ENCODE measurements around the gene MYMX.
A peak's percentile ranks its signal among the peaks of the same experiment; 100 is the strongest.
"Not testable (repeated sequence)": the region's sequence is repeated elsewhere in the genome, so short reads cannot be mapped to it uniquely, and the experiment has no call there.

MYMX gene

DNA sequence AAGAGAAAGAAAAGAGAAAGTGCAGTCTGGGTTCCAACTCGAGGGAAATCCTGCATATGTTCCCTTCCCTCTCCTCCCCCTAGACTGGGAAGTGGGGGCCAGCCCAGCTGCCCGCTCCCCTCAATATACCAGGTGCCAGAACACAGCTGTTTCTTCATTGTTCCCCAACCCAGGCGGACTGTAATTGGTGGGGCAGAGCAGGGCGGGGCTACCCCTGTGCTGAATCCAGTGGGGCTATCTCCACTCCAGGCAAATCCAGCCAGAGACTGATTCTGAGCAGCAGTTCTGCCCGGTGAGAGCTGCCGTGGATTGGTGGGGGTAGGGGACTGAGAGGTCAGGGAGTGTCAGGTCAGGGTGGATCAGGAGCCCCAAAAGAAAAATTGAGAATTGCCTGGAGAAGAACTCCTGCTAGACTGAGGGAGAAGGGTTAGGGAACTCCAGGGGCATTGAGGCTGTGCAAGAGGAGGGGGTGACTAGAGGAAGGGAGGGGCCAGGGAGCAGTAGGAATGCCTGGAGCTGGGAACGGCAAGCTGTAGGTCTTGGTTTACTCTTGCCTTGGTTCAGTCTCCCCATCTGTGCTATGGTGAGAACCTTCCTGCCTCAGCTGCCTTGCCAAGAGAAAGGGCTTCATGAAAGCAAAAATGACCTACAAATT is at the start of gene MYMX:
Gene MYMX (plus strand): TSS at position 250 of the 655 bp plus-strand sequence. CDS start 546 bp downstream, outside the sequence.
- DNase-seq: no peak

DNA sequence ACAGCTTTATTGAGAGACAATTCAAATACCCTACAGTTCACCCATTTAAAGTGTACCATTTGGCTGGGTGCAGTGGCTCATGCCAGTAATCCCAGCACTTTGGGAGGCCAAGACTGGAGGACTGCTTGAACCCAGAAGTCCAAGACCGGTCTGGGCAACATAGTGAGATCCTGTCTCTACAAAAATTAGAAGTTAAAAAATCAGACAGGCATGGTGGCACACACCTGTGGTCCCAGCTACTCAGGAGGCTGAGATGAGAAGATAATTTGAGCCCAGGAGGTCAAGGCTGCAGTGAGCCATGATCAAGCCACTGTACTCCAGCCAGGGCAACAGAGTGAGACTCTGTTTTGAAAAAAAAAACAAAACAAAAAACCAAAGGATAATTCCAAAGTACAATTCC is 49.2 kb upstream of the MYMX start:
- no peak for DNase-seq

DNA sequence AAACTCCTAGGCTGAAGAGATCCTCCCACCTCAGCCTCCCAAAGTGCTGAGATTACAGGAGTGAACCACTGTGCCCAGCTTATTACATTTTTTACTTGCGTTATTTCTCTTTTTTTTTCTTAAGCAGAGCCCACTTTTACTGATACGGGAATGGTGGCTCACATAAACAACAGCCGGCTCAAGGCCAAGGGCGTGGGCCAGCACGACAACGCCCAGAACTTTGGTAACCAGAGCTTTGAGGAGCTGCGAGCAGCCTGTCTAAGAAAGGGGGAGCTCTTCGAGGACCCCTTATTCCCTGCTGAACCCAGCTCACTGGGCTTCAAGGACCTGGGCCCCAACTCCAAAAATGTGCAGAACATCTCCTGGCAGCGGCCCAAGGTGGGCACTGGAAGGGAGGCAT is 47.6 kb upstream of the MYMX start:
- no peak for DNase-seq

DNA sequence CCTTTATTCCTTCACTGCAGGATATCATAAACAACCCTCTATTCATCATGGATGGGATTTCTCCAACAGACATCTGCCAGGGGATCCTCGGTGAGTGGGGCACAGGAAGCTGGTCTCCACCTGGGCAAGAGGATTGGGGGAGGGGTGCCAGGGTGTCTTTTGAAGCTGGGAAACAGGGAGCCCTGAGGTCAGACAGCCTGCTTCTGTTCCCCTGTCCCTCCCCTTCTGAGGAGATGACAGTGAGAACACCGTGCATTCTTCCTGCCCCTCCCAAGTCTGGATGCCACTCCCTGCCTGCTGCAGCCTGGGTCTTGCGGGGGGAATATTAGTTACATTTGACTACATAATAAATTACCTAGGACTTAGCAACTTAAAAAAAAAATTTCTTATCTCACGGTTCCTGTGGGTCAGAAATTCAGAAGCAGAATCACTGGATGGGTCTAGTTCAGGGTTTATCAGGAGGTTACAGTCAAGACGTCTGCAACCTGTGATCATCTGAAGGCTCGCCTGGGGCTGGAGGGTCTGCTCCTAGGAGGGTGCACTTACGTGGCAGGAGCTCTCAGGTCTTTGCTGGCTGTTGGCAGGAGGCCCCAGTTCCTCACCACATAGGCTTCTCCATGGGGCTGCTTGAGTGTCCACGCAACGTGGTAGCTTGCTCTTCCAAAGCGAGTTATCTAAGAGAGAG is 46.7 kb upstream of the MYMX start:
- no peak for DNase-seq

DNA sequence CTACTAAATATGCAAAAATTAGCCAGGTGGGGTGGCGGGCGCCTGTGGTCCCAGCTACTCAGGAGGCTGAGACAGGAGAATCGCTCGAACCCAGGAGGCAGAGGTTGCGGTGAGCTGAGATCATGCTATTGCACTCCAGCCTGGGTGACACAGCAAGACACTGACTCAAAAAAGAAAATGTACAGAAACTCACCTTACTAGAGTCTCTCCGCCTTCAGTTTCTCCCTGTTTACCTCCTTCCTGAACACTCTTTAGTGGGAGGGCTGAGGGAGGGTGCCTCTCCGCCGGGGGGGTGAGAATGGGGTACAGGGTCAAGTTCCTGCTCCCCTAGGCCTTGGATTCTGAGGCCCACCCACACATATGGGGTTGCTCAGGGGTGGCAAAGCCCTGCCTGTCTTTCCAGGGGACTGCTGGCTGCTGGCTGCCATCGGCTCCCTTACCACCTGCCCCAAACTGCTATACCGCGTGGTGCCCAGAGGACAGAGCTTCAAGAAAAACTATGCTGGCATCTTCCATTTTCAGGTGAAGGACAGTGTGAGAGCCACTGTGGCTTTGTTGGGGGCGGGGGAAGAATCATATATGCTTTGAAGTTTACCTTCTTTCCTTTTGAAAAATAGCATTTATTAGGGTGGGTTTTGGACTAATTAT is 44.7 kb upstream of the MYMX start:
- no peak for DNase-seq

DNA sequence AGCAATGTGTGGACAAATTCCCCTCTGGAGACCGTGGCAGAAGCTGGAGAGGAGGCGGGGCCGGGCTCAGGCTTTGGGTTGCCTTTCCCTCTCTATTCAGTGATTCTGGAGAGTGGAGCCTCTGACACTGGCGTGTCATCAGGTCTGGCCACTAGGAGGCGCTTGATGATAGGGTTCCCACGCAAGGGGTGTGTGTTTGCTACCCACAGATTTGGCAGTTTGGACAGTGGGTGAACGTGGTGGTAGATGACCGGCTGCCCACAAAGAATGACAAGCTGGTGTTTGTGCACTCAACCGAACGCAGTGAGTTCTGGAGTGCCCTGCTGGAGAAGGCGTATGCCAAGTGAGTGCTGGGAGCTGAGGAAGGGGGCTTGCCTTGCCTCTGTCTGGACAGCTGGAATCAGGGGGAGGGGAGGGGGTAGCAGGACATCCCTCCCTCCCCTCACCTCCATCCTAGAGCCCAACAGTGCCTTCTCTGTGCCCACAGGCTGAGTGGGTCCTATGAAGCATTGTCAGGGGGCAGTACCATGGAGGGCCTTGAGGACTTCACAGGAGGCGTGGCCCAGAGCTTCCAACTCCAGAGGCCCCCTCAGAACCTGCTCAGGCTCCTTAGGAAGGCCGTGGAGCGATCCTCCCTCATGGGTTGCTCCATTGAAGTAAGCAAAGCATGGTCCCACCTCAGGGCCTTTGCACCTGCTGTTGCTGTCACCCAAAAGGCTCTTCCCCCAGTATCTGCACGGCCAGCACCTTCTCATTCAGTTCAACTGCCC is 43.8 kb upstream of the MYMX start:
- peak in 1 of 2 experiments; percentile 60 for DNase-seq

DNA sequence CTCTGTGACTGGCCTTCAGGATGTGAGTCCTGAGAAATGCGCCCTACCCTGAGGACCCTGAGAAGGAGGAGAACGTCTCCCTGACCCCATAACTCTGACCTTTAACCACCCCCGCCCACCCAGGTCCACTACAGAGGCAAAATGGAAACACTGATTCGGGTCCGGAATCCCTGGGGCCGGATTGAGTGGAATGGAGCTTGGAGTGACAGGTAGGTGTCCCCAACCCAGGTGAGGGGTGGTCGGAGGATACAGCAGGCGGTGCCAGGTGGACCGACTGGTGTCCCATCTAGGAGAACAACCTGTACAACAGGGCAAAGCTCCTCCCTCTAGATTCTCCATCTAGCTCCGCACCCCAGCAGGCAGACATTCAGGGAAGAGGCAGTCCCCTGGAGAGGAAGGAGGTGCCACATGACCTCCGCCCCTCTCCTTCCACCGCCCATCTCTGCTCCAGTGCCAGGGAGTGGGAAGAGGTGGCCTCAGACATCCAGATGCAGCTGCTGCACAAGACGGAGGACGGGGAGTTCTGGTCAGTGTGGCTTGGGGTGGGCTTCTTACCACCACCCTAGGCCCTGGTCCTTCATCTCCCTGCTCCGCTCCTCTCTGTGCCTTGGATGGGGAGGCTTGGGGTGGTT is 40.5 kb upstream of the MYMX start:
- DNase-seq: no peak

DNA sequence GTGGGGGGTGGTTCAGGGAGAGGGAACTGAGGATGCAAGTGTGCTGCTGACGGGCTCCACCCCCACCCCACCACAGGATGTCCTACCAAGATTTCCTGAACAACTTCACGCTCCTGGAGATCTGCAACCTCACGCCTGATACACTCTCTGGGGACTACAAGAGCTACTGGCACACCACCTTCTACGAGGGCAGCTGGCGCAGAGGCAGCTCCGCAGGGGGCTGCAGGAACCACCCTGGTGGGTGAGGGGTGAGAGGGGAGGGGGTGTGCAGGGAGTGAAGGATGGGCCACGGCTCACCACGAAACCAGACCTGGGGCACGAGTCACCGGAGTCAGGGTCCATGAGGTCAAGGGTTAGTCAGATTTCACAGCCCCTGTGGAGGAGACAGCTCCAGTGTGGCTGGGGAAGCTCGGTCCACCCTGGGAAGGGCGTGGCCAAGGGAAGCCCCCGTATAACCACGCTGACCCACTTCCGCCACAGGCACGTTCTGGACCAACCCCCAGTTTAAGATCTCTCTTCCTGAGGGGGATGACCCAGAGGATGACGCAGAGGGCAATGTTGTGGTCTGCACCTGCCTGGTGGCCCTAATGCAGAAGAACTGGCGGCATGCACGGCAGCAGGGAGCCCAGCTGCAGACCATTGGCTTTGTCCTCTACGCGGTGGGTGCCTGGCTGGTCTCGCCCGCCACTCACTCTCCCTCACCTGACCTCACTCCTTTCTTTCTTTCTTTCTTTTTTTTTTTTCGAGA is 39.8 kb upstream of the MYMX start:
- no peak for DNase-seq

DNA sequence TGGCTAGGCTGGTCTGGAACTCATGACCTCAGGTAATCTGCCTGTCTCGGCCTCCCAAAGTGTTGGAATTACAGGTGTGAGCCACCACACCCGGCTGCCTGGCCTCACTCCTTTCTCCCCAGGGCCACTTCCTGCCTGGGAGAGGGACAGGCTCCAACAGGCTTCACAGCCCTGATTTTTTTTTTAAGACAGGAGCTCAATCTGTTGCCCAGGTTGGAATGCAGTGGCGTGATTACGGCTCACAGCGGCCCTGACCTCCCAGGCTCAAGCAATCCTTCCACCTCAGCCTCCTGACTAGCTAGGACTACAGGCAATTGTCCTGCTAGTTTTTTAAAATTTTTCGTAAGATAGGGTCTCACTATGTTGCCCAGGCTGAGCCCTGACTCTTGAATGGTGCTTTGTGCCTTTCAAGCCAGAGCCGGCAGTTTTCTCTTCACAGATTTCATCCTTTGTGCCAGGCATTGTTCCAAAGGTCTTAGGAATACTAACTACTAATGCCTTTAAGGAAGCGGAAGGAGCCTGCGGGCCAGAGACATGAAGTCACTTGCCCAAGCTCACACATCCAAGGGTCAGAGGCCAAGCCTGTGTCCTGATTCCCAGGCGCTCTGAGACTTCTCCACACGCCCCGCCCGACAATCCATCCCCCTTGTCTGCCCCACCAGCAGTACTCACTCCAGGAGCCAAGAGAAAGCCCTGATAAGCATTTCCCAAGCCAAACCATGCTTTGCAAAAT is 38.9 kb upstream of the MYMX start:
- DNase-seq: no peak

DNA sequence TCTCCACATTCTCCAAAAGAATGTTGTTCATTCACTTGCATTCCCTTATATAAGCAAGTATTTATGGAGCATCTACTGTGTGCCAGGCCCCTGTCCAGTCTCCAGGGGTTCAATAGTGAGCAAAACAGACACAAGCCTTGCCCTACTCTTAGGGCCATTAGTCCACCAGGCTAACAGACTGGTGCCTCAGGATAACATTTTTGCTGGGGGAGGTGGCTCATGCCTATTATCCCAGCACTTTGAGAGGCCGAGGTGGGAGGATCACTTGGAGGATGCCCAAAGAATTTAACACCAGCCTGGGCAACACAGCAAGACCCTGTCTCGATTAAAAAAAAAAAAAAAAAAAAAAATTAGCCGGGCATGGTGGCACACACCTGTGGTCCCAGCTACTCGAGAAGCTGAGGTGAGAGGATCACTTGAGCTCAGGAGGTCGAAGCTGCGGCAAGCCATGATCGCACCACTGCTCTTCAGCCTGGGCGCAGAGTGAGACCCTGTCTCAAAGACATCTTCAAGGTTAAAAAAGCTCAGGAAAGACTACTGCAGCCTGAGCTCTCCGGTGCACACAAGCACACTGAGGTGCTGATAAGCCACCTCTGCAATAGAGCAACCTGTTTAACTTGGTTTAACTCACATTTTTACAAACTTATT is 38.2 kb upstream of the MYMX start:
- no peak for DNase-seq

DNA sequence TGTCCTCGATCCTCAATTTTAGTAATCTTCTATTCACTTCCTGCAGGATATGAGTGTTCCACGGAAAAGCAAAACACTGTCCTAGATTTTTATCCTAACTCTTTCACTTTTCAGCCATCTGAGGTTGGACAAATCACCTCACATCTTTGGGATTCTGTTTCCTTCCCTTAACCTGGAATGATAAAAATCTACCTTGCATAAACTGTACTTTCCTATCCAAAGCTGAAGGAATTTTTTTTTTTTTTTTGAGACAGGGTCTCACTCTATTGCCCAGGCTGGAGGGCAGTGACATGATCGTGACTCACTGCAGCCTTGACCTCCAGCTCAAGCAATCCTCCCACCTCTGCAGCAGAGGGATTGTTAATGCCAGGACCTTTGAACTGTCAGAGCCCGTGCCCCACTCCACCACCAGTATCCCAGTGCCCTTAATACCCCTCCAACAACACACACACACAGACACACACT is 37.6 kb upstream of the MYMX start:
- no peak for DNase-seq

DNA sequence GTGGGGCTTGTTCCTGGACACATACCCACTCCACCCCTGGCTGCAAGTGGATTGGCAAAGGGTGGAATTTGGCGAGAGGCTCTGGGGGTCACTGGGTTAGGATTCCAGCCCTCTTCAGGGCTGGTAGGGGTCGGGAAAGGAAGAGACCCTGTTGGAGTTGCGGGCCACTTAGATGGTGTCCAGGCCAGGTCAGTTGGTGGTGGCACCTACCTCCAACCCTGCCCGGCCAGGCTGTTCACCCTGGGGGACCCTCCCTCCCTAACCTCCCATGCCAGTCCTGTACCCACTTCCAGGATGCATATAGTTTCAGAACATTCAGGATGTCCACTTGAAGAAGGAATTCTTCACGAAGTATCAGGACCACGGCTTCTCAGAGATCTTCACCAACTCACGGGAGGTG is 37.1 kb upstream of the MYMX start:
- no peak for DNase-seq

DNA sequence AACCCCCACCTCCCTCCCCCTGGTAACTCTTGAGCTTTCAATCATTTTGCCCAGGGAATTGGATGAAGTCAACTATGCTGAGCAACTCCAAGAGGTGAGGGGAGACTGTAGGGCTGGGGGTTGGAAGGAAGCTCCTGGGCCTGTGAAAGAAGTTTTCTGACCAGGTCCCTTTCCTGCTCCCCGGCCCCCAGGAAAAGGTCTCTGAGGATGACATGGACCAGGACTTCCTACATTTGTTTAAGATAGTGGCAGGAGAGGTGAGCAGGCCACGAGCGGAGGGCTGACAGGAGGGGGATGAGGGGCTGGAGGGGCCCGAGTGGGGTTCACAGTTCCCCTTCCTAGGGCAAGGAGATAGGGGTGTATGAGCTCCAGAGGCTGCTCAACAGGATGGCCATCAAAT is 36.3 kb upstream of the MYMX start:
- no peak for DNase-seq

DNA sequence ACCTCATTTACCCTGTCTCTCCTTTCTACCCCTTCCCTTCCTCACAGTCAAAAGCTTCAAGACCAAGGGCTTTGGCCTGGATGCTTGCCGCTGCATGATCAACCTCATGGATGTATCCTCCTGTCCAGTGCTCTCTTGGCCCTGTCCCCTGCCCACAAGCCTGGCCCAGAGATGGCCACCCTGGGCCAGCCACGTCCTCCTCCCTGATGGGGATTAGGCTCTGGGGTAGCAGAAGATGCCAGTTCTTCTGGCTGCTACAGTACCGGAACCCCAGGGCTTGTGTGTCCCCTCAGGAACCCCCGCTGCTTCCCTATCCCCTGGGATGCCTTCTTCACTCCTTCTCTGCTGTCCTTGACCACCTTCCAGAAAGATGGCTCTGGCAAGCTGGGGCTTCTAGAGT is 35.8 kb upstream of the MYMX start:
- no peak for DNase-seq

DNA sequence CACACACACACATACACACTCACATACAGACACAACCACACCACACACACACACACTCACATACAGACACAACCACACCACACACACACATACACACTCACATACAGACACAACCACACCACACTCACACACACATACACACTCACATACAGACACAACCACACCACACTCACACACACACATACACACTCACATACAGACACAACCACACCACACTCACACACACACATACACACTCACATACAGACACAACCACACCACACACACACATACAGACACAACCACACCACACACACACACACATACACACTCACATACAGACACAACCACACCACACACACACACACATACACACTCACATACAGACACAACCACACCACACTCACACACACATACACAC is 34.9 kb upstream of the MYMX start:
- not testable (repeated sequence) for DNase-seq

DNA sequence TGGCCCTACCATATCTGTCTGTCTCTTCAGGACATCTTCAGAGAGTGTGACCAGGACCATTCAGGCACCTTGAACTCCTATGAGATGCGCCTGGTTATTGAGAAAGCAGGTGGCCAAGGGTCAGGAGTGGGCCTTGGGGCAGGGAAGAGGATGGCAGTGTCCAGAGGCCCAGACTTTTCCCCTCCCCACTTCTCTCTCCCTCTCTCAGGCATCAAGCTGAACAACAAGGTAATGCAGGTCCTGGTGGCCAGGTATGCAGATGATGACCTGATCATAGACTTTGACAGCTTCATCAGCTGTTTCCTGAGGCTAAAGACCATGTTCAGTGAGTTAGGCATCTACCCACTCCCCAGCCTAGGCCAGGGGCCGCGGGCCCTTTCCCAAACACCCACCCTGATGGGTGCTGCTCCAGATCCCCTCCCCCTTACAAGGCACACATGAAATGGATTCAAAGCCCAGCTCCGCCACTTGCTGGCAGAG is 33.8 kb upstream of the MYMX start:
- DNase-seq: no peak

DNA sequence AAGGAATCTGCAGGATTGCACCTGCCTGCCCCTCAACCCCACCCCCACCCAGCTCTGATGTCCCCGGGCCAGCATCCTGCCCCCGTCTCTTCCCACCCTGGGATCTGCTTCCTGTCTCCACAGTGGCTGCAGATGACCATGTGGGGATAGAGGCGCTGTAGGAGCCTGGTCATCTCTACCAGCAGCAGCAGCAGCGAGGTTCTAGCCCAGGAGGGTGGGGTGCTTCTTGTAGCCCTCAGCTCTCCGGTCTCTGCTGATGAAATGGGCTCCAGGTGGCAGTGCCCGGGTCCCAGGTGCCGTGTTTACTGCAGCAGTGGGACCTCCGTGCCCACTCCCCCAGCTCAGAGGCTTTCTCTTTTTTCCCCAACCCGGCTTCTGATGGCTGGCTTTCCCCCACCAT is 32.9 kb upstream of the MYMX start:
- no peak for DNase-seq

DNA sequence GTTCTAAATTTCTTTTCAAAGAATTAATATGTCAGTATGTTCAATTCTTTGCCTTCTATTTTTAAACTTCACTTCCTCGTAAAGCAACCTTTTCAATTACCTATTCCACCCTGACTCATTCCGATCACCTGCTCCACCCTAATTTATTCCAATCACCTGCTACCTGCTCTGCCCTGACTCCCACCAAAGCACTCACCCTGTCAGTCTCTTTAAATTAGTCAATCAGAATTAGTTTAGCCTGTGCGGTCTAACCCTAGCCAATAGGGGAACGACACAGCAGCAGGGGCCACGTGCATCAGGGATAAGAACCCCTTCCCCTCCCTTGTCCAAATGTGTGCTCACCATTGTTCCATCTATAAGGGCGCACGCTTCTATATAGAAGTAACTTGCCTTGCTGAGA is 31.4 kb upstream of the MYMX start:
- DNase-seq: not testable (repeated sequence)

DNA sequence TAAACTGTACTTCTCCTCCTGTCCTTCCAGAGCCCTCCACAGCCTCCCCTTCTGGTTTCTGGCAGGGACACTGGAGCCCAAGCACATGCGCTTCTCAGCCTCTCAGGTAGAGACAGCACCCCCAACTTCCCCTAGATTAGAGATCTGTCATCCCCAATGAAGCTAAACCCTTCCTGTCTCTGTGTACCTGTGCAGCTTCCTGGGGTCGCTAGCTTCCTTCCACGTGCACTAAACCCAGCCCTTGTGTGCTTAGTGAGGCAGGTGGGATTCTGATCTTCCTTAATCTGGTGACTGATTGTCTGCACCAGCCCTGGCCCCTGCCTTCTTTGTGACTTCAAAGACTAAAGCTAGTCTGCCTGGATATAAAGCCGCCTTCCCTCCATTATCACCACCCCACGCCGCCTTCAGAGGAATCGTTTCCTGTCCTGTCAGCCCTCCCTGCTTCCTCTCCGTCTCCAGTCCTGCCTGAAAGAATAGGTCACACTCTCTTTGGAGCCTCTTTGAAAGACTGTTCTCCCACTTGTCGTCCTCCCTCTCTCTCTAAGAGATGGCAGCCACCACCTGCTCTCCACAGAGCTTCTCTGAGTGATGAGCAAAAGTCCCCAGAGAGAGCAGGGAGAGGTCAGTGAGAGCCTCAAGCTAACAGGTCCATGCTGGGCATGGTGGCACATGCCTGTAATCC is 30.6 kb upstream of the MYMX start:
- DNase-seq: no peak

DNA sequence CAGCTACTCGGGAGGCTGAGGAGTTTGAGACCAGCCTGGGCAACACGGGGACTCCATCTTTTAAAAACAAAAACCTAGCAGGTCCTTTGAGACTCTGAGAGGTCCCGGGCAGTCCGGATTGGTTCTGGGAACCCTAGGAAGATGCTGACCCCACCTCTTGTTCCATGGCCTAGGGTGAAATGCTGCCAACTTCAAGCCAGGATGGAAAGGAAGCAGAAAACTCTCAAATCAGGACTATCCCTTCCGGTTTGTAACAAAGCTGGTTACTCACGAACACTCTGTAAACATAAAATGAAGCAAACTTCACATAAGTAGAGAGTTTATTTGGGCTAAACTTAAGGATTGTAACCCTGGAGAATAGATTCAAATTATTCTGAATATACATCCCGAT is 30.1 kb upstream of the MYMX start:
- DNase-seq: no peak

Data from cerebellar nuclear complex (tissue), 1 donor.